ENCODE results near the gene UNC13A.

The UNC13A gene

DNA sequence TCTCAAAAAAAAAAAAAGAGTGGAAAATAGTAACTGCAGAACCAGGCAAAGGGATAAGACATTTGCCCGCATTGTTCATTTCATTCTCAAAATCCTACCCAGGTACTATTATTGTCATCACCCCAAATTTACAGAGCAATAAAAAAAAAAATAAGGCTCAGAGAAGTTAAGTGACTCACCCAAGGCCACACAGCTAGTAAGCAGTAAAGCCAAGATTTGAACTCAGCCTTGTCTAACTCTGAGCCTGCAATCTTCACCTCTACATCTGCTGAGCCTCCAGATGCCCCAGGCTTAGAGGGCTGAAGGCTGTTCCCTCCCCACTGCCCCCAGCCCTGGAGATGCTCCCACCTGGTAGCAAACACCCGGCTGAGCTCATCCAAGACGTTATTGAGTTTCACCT, 61.0 kb downstream of the UNC13A start:
- ChIA-PET CTCF (interaction anchor here (0.8 to 1.3 kb wide), 2 partner anchors 9 to 12 kb away, joined by 3 read pairs; no protein-coding TSS in a partner anchor), POLR2A (no interaction called here)
- no peak for DNase-seq (ENCODE audit: extremely low spot score)
- no peak for TF ChIP-seq CTCF (IDR thresholded peaks at IDR 0.05; ENCODE audit: control extremely low read depth, extremely low read depth, low read depth, missing control alignments)

- ChIA-PET CTCF (no interaction called here), POLR2A (no interaction called here)
- DNase-seq (ENCODE audit: extremely low spot score) = no peak
- TF ChIP-seq CTCF (IDR thresholded peaks at IDR 0.05; ENCODE audit: control extremely low read depth, extremely low read depth, low read depth, missing control alignments) = no peak
Measured at GRCh38 chr19:17626456-17627015, 61.6 kb downstream of the UNC13A start.

DNA sequence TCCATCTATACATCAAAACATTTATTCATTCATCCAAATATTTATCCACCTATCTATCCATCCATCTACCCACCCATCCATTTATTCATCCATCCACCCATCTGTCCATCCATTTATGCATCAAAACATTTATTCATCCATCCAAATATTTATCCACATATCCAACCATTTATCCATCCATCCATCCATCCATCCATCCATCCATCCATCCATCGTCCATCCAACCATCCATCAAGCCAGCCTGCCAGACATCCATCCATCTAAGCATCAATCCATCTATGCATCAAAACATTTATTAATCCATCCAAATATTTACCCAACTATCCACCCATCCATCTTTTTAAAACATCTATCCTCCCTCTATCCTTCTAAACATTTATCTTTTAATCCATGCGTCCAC, 62.2 kb downstream of the UNC13A start:
- CTCF ChIA-PET = no interaction called here
- no peak for DNase-seq (ENCODE audit: extremely low spot score)
- POLR2A ChIA-PET = no interaction called here
- TF ChIP-seq CTCF (IDR thresholded peaks at IDR 0.05; ENCODE audit: control extremely low read depth, extremely low read depth, low read depth, missing control alignments) = no peak

DNA sequence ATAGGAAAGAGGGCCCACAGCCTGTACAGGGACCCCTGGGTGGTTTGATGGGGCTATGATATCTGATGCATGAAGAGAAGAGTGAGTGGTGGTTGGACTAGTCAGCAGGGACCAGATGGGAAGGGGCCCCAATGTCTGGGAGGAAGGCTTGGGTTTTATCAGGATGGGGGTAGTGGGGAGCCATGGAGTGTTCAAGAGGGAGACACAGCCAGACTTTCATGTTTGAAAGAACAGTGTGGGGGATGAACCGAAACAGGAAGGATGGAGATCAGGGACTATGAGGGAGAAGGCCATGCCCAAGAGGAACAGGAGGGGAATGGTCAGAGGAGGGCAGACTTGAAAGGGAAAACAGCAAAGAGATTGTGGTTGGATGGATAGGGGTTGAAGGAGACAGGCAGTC, 63.1 kb downstream of the UNC13A start:
- DNase-seq (ENCODE audit: extremely low spot score) = no peak
- POLR2A ChIA-PET = no interaction called here
- TF ChIP-seq CTCF (IDR thresholded peaks at IDR 0.05; ENCODE audit: control extremely low read depth, extremely low read depth, low read depth, missing control alignments) = no peak
- CTCF ChIA-PET = no interaction called here

DNA sequence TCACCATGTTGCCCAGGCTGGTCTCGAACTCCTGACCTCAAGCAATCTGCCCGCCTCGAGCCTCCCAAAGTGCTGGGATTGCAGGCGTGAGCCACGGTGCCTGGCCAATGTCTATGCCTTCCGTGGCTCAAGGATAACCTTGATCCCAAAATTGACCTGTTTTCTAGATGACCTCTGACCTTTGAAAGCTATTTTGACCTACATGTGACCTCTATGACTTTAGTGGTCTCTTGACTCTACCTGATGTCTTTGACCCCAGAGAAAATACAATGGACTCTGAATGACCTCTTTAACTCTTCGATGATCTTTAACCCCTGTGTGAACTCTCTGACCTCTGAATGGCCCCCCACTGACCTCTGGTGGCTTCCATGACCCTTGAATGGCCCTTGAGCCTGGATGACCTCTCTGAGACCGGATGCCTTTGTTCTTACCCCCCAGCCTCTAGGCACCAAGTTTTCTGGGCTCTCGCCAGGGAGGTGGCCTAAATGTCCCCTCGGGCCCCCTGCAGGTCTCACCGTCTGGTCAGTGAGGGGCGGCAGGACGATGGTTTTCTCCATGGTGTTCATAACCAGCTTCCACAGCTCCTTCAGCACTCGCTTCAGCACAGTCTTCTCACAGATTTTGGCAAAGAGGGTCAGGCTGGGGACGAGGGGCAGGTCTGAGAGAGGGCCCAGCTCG, 63.7 kb downstream of the UNC13A start:
- CTCF ChIA-PET = interaction anchor here (0.8 kb wide), 1 partner anchor 18 kb away, joined by 3 read pairs; no protein-coding TSS in a partner anchor
- POLR2A ChIA-PET = no interaction called here

More for the DNA sequence above, 63.7 kb downstream of the UNC13A start:
- TF ChIP-seq CTCF (IDR thresholded peaks at IDR 0.05; ENCODE audit: control extremely low read depth, extremely low read depth, low read depth, missing control alignments) = no peak
- no peak for DNase-seq (ENCODE audit: extremely low spot score)
